Esophagus mucosa (tissue), 1 donor: Measurements from ENCODE around the gene DPY19L2. TPM values are rescaled to one million over a fixed set of nuclear protein-coding genes. Genes with fewer than 3 reads are reported as not detected.

Source experiments
- ATAC-seq: fragments of 200-7000 bp; cut with Tn5 transposase; one replicate; pipeline ENCODE4 v1.9.1; 2020
- total RNA-seq: library from RNA; stranded (reverse); gene quantifications from one replicate; pipeline ENCODE4 v1.2.4, GENCODE V29; 2023
- donor health status: DM: yes; HTN: yes; CAD: no.

DPY19L2 gene
- total RNA-seq, 1 donor from 2014 or later = 0.80 TPM

DNA sequence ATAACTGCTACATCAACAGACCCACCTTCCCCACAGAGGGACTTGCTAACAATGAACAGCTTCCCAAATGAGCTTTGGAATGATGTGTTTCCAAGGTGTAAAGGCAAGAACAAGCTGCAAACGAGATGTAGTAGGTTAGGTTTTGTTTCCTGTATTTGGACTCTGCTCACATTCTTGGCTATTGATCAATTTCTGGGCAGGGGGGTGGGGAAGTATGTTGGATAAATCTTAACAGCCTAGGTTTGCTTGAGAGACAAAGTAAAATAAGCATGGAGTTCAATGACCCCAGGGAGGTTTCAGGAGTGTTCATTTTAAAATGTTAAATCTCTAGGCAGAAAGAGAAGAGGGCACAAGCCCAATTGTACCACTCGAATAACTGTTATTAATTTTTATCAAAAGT, 146.6 kb downstream of the DPY19L2 start:
- no peak for ATAC-seq

Other genes starting within 250 kb of the DPY19L2 start
- 10.8 TPM for gene RXYLT1, start 111.4 kb upstream of the DPY19L2 start, total RNA-seq
- 5.8 TPM for gene SRGAP1, start 176.2 kb upstream of the DPY19L2 start, total RNA-seq